Mesodermal cell (in vitro differentiated cells): ENCODE measurements around the gene INO80E.
A peak's percentile ranks its signal among the peaks of the same experiment; 100 is the strongest.

Experiments
- H3K27ac ChIP-seq: 2 replicates; pipeline ENCODE4 v1.7.0; 2013; ENCODE audit warnings: mild to moderate bottlenecking, low read depth, low read length, moderate library complexity; ENCODE audit not compliant: severe bottlenecking
- H3K36me3 ChIP-seq: 2 replicates; pipeline ENCODE4 v1.7.1; 2013; ENCODE audit warnings: mild to moderate bottlenecking, low read length, moderate library complexity; ENCODE audit not compliant: control insufficient read depth, insufficient read depth
- H3K4me1 ChIP-seq: one replicate; pipeline ENCODE4 v1.7.1; 2013; ENCODE audit warnings: mild to moderate bottlenecking, low read length; ENCODE audit not compliant: insufficient read depth, control insufficient read depth, poor library complexity, severe bottlenecking
- H3K4me3 ChIP-seq: 2 replicates; pipeline ENCODE4 v1.7.0; 2013; ENCODE audit warnings: low read length, control low read depth, mild to moderate bottlenecking; ENCODE audit not compliant: insufficient read depth, poor library complexity, severe bottlenecking; ENCODE audit errors: extremely low read depth
- H3K9me3 ChIP-seq: 2 replicates; pipeline ENCODE4 v1.7.1; 2013; ENCODE audit warnings: mild to moderate bottlenecking, low read length, moderate library complexity; ENCODE audit not compliant: control insufficient read depth
- WGBS, 2 experiments: methylation state at CpG; one replicate each; pipeline ENCODE4 v1.1.5; 2013; ENCODE audit warnings: missing lambda C conversion rate in 2 of 2; ENCODE audit not compliant: insufficient coverage in 2 of 2; 5-methylcytosine and 5-hydroxymethylcytosine counted together

Gene INO80E

DNA sequence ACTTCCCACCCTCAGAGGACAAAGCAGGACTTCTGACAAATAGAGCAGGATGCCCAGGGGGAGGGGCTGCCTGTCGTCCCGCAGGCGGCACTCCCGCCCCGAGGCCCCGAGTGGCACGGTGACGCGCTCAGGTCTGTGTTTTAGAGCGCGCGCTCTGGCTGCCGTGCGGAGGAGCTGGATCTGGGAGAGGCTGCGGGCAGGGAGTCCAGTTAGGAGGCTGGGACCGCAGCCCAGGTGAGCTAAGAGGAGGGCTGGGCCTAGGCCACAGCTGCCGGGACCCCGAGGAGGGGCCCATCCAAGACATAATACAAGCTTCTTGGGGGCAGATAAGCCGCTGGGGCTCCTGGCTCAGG lies 8.4 kb downstream of the INO80E start:
- 92 to 93% methylated on average over 15 to 16 of the region's 19 CpGs for WGBS, 2 experiments
- no peak overlapping the region for H3K4me3 ChIP-seq
- no peak overlapping the region for H3K27ac ChIP-seq
- H3K36me3 ChIP-seq: peaks cover 36% of the 10 kb centered on the region
- no peaks in the 10 kb centered on the region for H3K9me3 ChIP-seq
- no peaks in the 10 kb centered on the region for H3K4me1 ChIP-seq

DNA sequence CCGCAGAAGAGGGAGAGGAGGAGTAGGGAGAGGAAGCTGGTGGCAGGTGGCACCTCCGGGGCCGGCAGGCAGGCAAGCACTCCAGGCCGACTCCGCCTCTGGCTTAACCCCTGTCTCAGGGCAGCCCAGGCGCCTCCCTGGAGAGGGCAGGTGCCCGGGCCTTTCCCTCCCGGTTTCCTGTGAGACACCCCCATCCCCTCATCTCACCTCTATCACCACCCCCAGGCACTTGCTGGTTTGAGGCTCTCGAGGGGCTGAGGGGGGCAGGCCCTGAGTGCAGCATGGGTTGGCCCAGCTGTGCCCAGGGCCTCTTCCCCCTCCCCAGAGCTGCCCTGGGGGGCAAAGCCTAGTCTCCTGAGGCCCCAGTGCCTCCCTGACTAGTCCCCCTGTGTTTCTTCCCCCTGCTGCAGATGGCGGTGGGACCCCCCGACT lies 8.8 kb downstream of the INO80E start:
- H3K9me3 ChIP-seq: no peaks in the 10 kb centered on the region
- 77 to 90% methylated on average over 2 to 5 of the region's 11 CpGs for WGBS, 2 experiments
- H3K4me1 ChIP-seq: no peaks in the 10 kb centered on the region
- no peak overlapping the region for H3K27ac ChIP-seq
- H3K4me3 ChIP-seq: no peak overlapping the region
- H3K36me3 ChIP-seq: peaks cover 32% of the 10 kb centered on the region

DNA sequence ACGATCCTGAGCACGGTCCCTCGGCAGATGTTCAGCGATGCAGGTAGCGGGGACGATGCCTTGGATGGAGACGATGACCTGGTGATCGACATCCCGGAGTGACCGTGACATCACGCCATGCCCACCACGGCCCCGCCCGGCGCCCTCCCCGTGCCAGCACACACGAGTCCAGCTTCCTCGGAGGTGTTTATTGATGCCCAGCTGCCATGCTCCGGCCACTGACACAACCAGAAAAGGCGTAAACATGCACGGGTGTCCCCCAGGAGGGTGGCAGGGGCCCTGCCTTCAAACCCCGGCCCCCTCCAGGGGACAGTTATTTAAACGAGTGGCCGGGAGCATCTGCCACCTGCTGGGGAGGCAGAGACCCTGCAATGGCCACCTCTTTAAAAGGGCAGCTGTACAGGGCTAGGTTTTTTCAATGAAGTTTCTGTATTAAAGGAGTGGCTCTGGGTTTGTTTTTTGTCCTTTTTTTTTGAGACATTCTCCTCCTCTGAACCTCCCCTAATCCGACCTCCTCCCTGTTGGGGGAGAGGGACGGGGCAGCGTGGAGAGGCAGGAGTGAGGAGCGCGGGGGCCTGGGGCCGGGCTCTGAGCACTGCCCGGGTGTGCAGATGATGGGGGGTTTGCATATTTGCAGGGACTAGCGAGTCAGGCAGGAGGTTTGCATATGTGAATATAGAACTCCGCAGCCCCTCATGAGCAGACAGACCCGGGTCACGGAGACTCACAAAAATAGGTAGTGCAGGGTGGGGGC lies 9.5 kb downstream of the INO80E start:
- H3K36me3 ChIP-seq: peaks cover 27% of the 10 kb centered on the region
- H3K9me3 ChIP-seq: no peaks in the 10 kb centered on the region
- no peak overlapping the region for H3K4me3 ChIP-seq
- WGBS, 2 experiments: 80 to 88% methylated on average over 24 to 27 of the region's 35 CpGs
- H3K27ac ChIP-seq: no peak overlapping the region
- no peaks in the 10 kb centered on the region for H3K4me1 ChIP-seq

DNA sequence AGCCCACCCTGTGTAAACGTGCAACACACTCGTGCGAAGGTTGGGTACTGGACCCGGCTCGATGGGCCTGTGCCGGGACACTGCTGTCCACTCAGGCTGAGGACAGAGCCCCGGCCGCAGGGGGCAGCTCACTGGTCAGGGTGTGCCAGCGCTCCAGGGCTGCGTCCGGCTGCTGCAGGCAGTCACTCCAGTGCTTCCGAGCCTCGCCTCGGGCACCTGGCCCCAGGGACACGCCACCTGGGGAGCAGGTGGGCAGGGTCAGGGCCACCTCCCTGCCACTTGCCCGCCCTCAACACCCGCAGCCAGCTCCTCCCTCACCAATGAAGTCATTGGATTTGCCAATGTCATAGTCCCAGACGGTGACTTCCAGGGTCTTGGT lies 10.0 kb downstream of the INO80E start:
- Histone ChIP-seq H3K4me3 (no peak overlapping the region), H3K27ac (no peak overlapping the region), H3K9me3 (no peaks in the 10 kb centered on the region), H3K36me3 (peaks cover 23% of the 10 kb centered on the region), H3K4me1 (no peaks in the 10 kb centered on the region)
- 92 to 97% methylated on average over 17 to 18 of the region's 18 CpGs for WGBS, 2 experiments

DNA sequence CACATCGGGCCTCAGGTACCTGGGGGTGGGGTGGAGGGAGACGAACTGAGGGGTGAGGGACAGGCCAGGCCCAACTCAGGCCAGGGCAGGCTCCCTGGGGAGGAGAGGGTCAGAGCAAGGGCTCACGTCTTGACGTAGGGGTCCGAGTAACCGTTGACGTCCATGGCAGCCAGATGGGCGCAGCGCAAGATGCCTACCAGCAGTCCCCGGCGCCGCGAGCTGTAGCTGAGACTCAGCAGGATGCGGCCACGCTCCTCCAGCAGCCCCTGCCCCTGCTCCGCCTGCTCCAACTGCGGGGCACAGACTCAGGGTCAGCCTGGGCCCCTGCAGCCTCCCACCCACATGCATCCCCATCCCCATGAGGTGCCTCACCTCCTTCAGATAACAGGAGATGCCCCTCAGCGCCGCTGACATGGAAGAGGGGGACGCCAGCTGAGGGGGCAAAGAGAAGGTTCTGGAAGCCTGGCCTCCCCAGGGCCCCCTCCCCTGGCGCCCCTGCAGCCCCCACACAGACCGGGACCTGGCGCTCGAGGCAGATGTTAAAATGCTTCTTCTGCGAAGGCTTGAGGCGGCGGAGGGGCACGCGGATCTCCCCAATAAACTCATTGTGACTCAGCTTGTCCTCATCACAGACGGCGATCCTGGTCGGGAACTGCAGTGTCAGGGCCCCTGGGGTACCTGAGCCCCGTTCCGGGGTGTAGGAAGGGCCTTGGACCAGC lies 10.8 kb downstream of the INO80E start:
- H3K27ac ChIP-seq: no peak overlapping the region
- 92 to 94% methylated on average over 25 to 31 of the region's 34 CpGs for WGBS, 2 experiments
- peaks cover 15% of the 10 kb centered on the region for H3K36me3 ChIP-seq

DNA sequence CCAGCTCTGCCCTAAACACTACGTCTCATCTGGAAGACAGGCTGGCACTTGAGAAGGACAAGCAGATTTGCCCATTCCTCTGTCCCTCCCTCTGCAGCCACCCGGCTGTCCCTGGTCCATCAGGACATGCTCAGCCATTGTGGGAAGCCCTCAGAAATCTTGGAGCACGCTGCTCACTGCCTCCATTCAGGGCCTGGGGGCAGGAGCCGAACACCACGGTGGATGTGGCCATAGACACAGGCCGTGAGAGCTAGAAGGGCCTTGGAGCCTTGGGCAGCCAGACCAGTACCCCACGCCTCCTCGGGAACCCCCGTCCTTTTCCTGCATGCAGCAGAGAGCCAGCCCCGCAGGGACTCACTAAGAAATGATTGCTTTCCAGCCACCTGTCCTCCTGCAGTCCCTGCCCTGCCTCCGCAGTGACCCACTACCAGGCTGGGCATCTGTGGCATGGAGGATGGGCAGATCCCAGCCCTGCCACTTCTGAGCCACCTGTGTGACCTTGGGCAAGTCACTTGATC lies 11.4 kb downstream of the INO80E start:
- 84 to 89% methylated on average over 10 to 11 of the region's 11 CpGs for WGBS, 2 experiments
- no peaks in the 10 kb centered on the region for H3K4me1 ChIP-seq
- no peak overlapping the region for H3K4me3 ChIP-seq
- H3K9me3 ChIP-seq: no peaks in the 10 kb centered on the region
- peaks cover 11% of the 10 kb centered on the region for H3K36me3 ChIP-seq
- no peak overlapping the region for H3K27ac ChIP-seq

More for the DNA sequence above, 10.8 kb downstream of the INO80E start:
- Histone ChIP-seq H3K4me3 (no peak overlapping the region), H3K9me3 (no peaks in the 10 kb centered on the region), H3K4me1 (no peaks in the 10 kb centered on the region)

DNA sequence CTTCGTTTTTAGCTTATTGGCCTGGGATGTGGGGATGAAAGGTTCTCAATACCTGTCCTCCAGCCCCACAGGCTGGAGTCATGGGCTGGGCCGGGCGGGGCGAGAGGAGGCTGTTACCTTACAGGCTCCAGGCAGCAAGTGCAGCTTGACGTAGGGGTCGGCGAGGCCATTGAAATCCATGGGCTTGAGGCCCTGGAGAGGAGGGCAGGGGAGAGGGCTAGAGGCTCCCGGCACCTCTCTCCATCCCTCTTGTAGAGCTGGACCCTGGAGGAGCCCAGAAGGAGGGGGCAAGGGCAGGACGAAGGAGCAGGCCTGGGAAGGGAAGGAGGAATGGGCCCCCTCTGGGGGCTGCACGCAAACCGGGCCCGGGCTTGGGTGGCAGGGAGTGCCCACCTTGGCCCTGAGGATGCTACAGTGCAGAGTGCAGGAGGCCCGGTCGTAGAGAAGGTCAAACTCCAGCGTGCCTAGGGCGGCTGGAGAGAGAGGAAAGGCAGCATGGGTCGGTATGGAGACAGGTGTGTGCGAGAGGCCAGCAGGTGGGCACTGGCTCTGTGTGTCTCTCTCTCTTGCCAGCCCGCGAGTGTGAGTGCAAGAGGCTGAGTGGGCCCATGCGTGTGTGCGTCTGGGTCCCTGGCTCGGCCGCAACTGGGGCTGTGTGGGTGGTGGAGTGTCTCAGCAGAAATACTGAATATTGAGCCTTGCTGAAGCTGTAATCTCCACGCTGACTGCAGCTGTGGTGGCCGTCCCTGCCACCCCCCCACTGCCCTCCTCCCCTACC lies 13.2 kb downstream of the INO80E start:
- 68 to 71% methylated on average over 9 to 22 of the region's 26 CpGs for WGBS, 2 experiments
- Histone ChIP-seq H3K9me3 (no peaks in the 10 kb centered on the region), H3K4me1 (no peaks in the 10 kb centered on the region), H3K4me3 (no peak overlapping the region), H3K27ac (no peak overlapping the region), H3K36me3 (peaks cover 9% of the 10 kb centered on the region)

DNA sequence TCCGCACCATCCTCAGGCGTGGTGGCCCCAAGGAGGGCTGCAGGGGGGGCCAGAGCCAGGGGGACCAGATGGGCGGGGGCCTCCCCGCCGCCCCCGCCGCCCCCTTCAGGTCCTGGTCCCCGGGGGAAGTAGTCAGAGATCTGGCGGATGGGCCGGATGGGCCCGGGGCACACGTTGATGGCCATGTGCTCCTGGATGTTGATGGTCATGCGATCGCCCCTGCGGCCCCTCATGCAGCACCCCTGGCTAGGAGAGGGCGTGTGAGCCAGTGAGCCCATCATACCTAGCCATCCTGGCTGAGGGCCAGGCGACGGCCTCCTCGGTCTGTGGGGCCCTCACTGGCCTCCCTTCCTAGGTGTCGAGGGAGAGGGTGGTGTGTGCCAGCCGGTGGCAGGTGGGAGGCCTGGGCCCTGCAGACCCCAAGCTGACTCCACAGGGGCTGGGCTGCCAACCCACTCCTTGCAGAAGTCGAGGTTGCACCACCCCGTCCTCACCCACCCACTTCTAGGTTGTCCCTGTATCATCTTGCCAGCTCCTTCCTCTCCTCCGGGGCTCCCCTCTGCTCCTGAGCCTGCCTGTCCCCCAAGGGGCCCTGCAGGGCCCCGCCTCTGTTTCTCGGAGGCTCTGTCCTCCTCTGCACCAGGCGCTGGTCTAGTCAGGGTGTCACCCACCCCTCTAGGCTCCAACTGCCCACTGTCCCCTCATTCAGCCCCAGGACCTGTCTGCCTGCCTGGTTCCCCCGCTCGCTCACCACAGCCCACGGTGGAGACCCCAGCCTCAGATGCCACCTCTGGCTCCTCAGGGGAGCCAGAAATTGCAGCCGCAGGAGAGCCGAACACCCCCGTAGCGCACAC lies 14.2 kb downstream of the INO80E start:
- no peak overlapping the region for H3K27ac ChIP-seq
- H3K36me3 ChIP-seq: peaks cover 5% of the 10 kb centered on the region
- peak overlapping the region; percentile 44 for H3K4me3 ChIP-seq
- no peaks in the 10 kb centered on the region for H3K4me1 ChIP-seq
- WGBS, 2 experiments: 42 to 52% methylated on average over 20 to 28 of the region's 34 CpGs
- no peaks in the 10 kb centered on the region for H3K9me3 ChIP-seq

DNA sequence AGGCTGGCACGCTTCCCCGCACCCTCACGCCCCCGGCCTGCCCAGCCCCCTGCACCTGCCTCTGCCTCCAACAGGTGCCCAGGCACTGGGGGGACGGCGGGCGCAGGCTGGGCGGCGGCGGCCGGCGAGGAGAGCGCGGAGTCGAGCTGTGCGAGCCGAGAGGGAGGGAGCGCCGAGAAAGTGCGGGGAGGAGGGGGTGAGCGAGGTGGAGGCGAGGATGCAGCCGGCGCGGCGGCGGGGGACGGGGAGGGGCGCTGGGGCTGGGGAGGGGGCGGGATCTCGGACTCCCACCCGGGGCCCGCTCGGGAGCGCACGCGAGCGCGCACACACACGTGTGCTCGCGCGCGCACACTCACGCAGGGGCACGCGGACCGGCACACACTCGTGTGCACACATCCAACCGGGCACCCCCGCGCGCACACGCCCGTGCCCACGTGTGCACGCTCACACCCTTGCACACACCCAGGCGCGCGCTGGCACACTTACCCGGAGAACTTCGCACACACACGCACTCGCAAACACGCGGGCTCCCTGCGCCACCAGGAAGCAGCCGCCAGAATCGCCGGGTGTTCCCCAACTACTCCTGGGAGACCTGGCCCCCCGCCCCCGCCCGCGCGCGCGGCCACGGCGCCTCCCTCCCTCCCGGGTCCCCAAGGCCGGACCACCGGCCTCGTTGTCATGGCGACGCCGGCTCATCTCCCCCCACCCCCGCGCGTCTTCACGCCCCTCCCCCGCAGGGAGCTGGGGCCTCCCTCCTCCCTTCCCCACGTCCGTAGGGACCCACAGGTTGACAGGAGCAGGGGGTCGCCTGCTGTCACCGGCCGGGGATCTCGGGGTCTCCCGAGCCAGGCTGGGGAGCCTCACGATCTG lies 15.0 kb downstream of the INO80E start, which contains the start of gene DOC2A:
Gene DOC2A (minus strand): TSS at position 184 of the 870 bp plus-strand sequence. CDS start 805 bp downstream, outside the sequence.
- Histone ChIP-seq H3K4me1 (no peaks in the 10 kb centered on the region), H3K4me3 (peak within 1 kb of the TSS; percentile 44), H3K9me3 (no peaks in the 10 kb centered on the region), H3K36me3 (no peaks in the 10 kb centered on the region), H3K27ac (no peak within 1 kb of the TSS)
- 0 to 1% methylated on average over 44 to 48 of the region's 99 CpGs for whole genome bisulfite sequencing, 2 experiments
